SK-N-DZ (cell line): ENCODE results near the gene HOXB3.

Source experiments
- DNase-seq: peaks from one replicate; pipeline ENCODE4 v3.0.0-alpha.2; 2015; ENCODE audit warnings: low spot score

HOXB3 gene

GRCh38 chr17:48613862-48614694 is 24.0 kb upstream of the HOXB3 start:
- no peak for DNase-seq

DNA sequence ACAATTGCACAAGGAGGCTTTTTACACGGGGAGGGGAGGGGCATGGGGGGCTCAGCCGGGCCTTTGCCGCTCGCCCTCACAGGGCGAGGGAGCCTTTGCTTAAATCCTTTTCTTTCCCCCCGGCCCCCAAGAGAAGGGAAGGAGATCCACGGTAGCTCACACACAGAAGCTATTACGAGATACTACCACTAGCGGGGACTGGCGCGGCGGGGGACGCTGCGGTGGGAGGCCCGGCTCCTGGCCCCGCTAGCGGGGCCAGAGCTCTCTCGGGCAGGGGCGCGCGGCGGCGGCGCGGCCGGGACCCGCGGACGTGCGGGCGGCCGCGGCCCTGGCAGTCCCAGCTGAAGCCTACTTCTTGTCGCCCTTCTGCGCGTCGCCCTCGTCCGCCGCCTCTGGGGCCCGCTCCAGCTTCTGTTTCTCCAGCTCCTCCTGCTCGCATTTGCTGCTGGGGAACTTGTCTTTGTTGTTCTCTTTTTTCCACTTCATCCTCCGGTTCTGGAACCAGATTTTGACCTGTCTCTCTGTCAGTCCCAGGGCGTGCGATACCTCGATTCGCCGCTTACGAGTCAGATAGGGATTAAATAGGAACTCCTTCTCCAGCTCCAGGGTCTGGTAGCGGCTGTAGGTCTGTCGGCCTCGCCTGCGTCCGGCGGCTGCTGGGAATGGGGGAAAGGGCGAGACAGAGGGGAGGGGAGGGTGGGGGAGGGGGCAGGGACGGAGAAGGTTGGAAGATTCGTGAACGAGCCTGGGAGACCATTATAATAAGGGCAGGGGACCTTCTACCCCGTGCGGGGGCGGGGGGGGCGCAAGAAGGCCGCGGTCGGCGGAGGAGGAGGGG is 23.0 kb upstream of the HOXB3 start:
- peak; percentile 42 for DNase-seq

GRCh38 chr17:48612456-48612853 is 22.4 kb upstream of the HOXB3 start:
- DNase-seq = no peak

- no peak for DNase-seq
Observed at GRCh38 chr17:48611681-48612455, 21.8 kb upstream of the HOXB3 start.

- no peak for DNase-seq
Observed at GRCh38 chr17:48611213-48611612, 21.2 kb upstream of the HOXB3 start.

- no peak for DNase-seq
Observed at GRCh38 chr17:48610282-48611211, 20.5 kb upstream of the HOXB3 start, which contains the start of gene HOXB7. TSS of gene HOXB7 (minus strand) at chr17:48611017. CDS start at chr17:48610918, 99 bp downstream.

GRCh38 chr17:48609759-48610281 is 19.8 kb upstream of the HOXB3 start:
- DNase-seq = no peak

- DNase-seq = no peak
Observed at GRCh38 chr17:48609033-48609432, 19.0 kb upstream of the HOXB3 start.

GRCh38 chr17:48608494-48608834 is 18.4 kb upstream of the HOXB3 start:
- DNase-seq = no peak

DNA sequence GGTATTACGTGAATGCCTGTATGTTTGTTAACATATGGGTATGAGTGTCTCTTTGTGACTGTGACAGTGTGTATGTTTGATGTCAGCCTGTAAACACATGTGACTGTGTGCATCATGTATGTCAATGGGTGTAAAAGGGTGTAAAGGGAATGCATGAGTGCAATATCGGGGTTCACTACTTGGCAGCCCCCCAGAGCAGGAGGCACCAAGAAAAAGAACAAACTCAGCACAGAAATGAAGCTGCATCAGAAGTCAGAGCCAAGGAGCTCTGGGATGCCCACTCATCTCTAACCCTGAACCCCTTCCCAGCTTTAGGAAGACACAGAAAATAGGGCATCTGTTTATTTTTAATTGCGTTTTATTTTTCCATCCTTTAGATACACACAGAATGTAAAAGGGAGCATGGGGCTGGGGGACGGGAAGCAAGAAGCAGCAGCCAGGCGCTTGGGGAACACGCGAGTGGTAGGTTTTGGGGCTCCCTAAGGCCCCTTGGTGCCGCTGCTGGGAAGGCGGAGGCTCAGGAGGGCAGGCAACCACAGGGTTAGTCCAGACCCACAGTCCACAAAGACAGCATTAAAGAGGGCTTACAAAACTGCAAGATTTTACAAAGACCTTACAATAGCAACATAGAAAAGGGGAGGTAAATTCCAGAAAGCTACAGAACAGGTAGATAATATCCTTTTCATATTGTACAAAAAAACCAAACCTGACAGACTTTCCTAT is 17.0 kb upstream of the HOXB3 start:
- no peak for DNase-seq

DNA sequence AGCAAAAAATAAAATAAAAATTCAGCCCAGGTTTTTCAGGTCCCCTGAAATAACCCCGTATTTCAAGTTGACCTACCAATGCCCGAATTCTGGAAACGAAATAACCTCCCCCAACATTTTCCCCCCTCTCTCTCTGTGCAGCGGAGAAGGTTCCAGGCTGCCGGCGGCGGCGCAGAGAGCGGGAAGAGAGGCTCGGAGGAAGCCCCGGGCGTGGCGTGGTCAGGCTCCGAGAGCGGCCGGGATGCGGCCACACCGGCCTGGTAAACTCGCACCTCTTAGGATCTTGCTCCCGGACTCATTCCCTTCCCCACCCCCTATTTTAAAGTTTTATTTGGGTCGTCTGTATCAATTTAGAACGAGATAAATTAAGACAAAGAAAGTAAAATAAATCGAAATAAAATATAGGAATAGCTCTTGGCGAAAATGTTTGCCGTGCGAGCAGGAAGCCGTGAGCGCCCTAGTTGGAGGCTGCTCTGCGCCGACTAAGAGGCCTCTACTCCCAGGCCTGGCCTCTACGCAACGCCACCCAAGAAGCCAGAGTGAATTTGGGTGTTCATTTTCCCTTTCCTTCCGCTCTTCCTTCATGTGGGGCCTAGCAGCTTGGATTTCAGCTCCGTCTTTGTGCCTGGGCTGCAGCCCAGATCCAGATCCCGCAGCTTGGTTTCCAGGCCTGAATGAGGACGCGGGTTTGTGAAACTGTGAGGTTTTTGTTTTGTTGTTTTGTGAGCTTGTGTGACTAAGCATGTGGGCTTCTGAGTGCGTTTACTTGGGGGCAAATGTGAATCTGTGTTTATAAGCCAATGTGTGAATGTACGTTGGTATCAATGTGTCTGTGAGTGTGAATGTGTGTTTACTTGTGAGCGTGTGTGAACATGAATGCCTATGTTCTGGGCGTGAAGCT is 16.2 kb upstream of the HOXB3 start:
- DNase-seq = no peak

DNA sequence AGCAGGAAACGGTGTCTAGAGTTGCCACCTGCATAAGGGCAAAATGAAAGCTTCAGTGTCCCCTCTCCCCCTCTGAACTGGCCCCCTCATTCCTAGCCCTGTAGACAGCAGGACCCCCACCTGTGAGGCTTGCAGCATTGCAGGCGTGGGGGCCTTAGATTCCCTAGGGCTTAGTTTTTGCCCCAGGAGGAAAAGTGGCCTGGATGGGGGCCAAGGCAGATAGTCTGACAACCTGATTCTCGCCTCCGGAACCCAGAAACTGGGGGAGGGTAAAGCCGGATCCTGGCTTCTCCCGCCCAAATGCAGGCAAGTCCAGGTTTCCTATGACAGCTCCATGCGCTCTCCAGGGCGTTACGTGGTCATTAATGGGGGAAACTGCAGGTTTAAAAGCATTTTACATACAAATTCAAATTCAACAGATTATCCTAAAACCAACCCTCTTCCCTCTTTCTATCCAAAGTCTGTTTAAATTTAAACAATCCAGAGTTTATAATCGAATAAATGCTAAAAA is 15.4 kb upstream of the HOXB3 start:
- DNase-seq = no peak

- DNase-seq = no peak
Observed at GRCh38 chr17:48604770-48605329, 14.8 kb upstream of the HOXB3 start, which contains the start of gene HOXB6. TSS of gene HOXB6 (minus strand) at chr17:48604986. CDS start at chr17:48598150, 6,836 bp downstream.

DNA sequence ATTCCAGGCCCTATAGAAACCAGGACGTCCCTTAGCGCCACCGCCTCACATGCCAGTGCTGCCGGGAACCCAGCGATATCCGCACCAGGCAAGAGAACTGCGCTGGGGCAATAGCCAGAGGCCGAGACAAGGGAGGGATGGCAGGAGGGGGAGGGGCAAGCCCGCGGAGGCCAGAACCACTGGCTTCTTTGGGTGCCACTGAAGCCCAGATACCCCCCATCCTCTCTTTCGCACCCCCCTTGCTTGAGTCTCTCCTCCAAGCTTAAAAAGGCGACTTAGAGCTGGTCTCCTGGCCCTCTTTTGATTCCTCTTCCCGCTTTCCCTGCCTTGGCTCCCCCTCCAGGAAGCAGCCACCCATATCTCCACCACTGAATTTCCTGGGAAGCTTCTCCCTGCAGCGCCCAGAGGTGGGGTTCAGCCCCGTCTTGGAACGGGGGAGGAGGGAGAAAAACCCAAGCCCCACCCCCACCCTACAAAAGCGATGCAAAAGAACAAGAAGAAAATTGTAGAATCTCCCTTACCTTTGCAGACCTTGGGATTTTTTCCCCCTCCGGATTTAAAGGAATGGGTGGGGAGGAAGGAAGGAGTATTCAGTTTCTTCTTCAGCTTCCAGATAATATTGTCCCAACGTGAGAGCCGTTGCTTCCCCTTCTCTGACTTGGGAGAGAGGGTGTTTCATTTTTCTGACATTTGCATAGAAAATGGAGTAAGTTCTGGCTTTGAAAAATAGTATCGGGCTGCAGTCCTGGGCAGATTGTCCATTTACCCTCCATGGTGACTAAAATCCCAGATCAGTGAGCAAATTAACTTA is 14.1 kb upstream of the HOXB3 start:
- DNase-seq = no peak

DNA sequence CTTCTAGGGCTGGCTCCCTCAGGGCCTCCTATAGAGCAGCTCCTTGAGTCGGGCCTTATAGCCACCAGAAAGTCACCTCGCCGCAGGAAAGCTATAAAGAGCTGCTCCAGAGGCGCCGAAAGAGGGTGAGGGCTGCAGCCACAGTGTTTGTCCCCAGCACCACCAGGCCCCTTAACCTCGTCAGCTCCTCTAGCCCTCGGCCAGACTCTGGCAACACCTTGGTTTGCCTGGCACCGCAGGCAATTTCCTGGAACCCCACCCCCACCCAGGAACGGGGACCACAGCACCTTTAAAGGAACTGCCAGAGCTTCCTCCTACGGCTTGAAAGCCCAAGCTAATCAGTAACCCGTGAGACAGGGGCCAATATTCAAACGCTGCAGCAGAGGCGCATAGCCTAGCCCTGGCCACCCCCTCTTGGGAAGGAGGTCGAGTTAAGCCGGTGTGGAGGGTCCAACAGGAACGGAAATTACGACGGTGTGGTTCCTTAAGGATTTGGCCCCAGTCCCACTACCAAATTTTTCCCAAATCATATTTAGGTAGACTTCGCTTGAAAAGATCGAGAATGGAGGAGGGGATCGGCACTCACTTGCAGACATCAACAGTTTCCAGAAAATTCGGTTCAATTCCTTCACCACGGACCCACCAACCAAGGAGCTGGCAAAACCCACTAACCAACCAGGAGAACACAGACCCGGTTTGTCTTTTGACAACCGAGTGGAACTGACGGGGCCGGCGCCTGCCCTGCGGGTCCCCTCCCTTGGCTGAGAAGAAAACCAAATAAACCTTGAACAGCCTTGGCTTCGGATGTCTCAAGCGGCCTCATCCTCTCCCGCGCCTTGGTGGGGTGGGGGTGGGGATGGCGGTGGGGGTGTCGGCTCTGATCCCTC is 11.7 kb upstream of the HOXB3 start:
- no peak for DNase-seq

DNA sequence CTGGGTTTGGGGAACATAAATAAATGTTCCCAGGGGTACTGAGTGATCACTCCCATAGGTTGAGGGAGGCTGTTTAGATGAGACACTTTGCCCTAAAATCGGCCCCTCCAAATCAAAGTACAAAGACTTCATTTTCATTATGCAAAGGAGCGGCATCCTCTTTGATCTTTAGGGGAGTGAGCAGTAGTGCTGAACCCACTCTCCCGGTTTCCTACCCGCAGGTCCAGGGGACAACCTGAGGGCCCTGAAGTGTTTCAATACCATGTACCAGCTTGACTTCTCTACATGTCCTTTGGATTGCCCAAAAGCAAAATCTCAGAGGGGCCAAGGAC is 11.1 kb upstream of the HOXB3 start:
- no peak for DNase-seq
